H4 (cell line): ENCODE results near the gene NUTM1. TPM values are rescaled to one million over a fixed set of nuclear protein-coding genes. Genes with fewer than 3 reads are reported as not detected.

ENCODE experiments used
- DNase-seq: peaks from one replicate; pipeline ENCODE4 v3.0.0-alpha.2; 2015; ENCODE audit warnings: low spot score
- total RNA-seq: library from RNA; depleted of rRNA; stranded (reverse); fragments of >200 nt; shearing (Covaris generic); gene quantifications from 2 replicates; pipeline ENCODE4 v1.2.3, GENCODE V29; 2014; rRNA removed

Gene NUTM1, protein sequence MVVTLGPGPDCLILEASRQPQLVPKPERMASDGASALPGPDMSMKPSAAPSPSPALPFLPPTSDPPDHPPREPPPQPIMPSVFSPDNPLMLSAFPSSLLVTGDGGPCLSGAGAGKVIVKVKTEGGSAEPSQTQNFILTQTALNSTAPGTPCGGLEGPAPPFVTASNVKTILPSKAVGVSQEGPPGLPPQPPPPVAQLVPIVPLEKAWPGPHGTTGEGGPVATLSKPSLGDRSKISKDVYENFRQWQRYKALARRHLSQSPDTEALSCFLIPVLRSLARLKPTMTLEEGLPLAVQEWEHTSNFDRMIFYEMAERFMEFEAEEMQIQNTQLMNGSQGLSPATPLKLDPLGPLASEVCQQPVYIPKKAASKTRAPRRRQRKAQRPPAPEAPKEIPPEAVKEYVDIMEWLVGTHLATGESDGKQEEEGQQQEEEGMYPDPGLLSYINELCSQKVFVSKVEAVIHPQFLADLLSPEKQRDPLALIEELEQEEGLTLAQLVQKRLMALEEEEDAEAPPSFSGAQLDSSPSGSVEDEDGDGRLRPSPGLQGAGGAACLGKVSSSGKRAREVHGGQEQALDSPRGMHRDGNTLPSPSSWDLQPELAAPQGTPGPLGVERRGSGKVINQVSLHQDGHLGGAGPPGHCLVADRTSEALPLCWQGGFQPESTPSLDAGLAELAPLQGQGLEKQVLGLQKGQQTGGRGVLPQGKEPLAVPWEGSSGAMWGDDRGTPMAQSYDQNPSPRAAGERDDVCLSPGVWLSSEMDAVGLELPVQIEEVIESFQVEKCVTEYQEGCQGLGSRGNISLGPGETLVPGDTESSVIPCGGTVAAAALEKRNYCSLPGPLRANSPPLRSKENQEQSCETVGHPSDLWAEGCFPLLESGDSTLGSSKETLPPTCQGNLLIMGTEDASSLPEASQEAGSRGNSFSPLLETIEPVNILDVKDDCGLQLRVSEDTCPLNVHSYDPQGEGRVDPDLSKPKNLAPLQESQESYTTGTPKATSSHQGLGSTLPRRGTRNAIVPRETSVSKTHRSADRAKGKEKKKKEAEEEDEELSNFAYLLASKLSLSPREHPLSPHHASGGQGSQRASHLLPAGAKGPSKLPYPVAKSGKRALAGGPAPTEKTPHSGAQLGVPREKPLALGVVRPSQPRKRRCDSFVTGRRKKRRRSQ
- not detected in 2 replicates for total RNA-seq

DNA sequence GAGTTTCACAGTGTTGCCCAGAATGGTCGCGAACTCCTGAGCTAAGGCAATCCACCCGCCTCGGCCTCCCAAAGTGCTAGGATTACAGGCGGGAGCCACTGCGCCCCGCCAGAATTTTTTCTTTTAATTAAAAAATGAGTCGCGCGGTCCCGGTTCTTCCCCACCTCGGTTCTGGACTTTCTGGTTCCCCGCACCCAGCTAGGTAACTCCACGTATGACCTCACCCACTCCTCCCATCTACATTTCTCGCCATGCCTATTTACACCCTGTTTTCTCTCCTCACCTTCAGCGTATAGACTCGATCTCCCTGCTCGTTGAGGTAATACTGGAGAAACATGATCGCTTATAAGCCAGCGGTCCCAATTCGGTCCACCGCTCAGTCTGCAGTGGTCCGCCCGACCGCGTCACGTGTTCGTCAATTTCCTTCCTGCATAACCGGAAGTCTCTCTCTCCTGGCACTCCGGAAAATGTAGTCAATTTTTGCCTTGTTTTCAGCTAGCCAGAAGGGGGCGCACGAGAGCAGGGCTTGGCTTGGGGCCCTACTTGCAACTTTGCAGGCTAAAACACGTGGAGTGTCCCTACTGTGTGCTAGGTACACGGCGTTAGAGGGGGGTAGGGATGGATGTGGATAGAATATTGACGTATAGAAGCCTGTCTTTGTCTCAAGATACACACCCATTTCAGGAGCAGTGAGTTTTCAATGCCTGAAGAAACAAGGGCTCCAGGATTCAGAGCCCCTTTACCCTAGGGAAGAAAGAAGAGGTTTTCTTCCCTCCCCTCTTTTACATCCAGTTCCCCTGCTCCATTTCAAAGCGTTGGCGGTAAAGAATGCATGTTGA is at the start of gene NUTM1, which contains the start of gene NOP10:
NUTM1 (plus strand) TSS at position 579 of the 839 bp plus-strand sequence. CDS start 382 bp downstream, outside the sequence.
NOP10 (minus strand) TSS at position 400 of the 839 bp plus-strand sequence; CDS start at position 337, 63 bp downstream.
- peak; percentile 90 for DNase-seq

DNA sequence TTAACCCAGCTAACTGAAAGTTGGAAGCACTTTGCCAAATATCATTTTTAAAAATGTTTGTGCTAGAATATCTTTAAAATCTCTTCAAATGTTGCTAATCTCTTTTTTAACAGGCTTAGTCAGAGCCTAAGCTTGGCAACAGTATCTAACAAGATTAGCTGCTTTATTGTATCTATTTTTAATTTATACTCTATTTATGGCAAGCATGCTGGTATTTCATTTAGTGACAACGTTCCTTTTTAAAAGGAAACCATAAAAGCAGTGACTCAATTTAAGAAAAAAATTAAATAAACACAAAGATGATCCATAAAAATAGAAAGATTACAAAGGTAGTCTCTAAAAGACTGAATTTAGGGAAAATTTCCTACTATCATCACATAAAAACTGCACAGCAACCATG is 46.1 kb upstream of the NUTM1 start:
- no peak for DNase-seq

DNA sequence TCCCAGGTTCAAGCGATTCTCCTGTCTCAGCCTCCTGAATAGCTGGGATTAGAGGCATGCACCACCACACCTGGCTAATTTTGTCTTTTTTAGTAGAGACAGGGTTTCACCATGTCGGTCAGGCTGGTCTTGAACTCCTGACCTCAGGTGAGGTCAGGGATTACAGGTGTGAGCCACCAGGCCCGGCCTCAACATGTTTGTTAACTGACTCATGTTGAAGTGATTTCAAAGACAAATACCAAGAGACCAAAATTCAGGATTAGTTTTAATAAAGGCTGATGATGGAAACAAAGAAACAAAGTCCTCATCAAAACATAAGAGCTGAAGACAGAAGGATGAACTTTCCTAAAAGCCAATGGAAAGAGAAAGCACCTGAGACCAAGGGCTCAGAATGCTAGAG is 42.1 kb upstream of the NUTM1 start:
- DNase-seq = no peak

- peak; percentile 12 for DNase-seq
These were observed 38.5 kb upstream of the NUTM1 start for GRCh38 chr15:34304613-34305012.

DNA sequence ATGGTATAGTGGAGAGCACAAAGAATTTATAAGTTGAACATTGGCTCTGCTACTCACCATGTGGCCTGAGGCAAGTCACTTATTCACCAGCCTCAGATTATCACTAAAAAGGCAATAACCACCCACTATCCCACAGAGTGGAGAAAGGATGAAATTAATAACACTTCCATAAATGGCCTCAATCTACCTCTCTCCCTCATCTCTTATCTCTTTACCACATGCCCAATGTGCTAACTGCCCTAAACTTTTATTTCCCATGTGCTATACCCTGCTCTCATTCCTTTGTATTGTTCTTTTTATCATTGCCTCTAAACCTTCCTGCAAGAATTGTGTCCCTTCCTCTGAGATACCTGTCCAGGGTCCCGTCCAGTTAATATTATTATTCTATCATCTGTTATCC is 31.6 kb upstream of the NUTM1 start:
- no peak for DNase-seq

DNA sequence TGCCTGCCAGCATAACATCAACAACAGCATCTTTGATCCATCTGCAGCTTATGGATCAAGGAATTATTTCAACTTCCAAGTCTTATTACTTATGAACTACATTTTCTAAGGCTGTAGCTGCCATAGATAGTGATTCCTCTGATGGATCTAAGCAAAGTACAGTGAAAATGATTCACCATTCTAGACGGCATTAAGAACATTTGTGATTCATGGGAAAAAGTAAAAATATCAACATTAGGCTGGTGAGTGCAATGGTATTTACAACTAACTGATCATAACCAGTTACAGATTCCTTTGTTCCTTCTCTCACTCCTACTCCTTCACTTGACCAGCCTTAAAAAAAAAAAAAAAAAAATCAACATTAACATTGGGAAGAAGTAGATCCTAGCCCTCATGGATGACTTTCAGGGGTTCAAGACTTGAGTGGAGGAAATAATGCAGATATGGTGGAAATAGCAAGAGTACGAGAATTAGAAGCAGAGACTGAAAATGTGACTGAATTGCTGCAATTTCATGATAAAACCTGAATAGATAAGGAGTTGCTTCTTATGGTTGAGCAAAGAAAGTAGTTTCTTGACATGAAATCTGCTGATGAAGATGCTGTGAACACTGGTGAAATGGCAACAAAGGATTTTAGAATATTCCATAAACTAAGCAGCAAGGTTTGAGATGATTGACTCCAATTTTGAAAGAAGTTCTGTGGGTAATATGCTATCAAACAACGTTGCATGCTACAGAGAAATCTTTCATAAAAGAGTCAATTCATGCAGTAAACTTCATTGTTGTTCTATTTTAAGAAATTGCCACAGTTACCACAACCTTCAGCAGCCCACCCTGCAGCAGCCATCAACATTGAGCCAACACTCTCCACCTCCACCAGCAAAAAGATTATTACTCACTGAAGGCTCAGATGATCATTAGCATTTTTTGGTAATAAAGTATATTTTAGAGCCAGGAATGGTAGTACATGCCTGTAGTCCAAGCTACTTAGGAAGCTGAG is 28.3 kb upstream of the NUTM1 start:
- no peak for DNase-seq

DNA sequence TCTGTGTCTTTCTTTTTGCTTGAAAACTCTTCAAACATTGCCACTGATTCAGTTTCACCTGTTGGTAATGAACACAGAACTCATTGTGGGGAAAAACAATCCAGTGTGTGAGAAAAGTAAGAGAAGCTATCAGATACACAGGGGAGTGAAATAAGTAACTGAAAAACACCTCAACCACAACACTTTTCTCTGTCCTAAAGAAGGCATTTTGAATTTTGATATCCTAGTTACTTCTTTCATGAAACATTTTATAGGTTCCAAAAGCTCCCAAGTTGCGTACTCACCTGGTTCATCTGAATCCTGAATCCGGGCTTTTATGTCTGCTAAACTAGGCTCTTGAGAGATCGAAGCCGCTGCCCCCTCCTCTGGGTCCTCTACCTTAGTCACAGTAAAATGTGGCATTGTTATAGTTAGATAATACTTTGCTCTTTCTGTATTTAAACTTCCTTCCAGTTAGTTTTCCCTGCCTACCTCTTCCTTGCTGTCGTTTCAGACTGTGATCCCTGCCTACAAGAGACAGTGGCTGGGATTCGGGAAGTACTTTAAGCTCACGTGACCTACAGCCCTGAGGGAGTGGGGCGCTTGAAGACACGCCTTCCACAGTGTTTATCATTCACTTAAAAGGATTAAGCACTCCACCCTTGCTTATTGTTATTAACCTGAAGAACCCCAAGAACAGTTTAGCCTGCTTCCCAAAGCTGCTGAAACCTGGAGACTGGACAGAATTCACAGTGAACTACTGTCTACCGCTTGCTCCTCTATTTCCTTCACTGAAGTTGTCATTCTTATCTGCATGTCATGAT is 24.6 kb upstream of the NUTM1 start:
- peak; percentile 45 for DNase-seq

- no peak for DNase-seq
These were observed 19.9 kb upstream of the NUTM1 start for GRCh38 chr15:34323217-34323616.

GRCh38 chr15:34324933-34325332 is 18.2 kb upstream of the NUTM1 start:
- DNase-seq = no peak

- no peak for DNase-seq
These were observed 17.7 kb upstream of the NUTM1 start for GRCh38 chr15:34325368-34325767.

DNA sequence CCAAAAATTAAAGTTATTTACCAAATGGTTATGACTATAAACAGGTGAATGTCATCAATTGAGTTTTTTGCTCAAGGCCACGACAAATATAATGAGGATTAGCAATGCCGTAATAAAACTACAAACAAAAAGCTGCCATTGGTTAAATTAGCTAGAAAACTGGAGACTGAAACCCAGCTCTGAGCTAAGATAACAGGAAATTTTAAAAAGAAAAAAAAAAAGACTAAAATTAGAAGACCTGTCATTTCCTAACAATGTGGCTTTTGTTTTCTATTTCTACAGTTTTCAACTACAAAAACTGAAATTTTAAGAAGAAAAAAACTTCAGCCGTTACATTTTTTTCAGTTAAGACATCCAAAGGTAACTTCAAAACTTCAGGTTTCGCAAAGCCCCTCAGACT is 15.2 kb upstream of the NUTM1 start:
- DNase-seq = no peak

- no peak for DNase-seq
These were observed 14.1 kb upstream of the NUTM1 start for GRCh38 chr15:34329006-34329405.

DNA sequence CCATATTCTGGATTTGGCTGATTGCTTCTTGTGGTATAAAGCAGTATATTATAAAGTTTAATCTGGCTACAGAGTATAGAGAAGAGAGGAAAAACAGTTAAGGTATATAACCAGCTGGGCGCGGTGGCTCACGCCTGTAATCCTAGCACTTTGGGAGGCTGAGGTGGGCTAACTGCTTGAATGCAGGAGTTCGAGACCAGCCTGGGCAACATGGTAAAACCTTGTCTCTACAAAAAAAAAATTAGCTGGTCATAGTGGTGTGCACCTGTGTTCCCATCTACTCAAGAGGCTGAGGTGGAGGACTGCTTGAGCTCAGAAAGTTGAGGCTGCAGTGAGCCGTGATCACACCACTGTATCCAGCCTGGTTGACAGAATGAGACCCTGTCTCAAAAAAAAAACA is 12.8 kb upstream of the NUTM1 start:
- no peak for DNase-seq

DNA sequence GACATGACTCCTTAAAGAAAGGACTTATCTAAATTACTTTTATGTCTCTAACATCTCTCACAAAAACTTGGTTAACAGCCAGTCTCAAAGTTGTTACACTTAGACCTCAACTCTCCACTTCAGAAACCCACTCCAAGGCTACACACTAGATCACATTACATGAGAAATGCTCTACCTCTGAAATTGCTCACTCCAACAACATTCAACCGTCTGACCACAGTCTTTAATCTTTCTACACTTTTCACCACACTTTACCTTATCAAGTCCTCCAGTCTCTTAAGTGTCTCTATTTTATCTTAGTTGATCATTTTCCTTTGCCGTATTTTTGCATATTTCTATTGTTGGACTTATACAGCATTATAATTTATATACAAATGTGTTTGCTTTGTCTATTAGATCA is 11.3 kb upstream of the NUTM1 start:
- no peak for DNase-seq

GRCh38 chr15:34332553-34333120 is 10.5 kb upstream of the NUTM1 start:
- no peak for DNase-seq

GRCh38 chr15:34334672-34335071 is 8.4 kb upstream of the NUTM1 start:
- no peak for DNase-seq

DNA sequence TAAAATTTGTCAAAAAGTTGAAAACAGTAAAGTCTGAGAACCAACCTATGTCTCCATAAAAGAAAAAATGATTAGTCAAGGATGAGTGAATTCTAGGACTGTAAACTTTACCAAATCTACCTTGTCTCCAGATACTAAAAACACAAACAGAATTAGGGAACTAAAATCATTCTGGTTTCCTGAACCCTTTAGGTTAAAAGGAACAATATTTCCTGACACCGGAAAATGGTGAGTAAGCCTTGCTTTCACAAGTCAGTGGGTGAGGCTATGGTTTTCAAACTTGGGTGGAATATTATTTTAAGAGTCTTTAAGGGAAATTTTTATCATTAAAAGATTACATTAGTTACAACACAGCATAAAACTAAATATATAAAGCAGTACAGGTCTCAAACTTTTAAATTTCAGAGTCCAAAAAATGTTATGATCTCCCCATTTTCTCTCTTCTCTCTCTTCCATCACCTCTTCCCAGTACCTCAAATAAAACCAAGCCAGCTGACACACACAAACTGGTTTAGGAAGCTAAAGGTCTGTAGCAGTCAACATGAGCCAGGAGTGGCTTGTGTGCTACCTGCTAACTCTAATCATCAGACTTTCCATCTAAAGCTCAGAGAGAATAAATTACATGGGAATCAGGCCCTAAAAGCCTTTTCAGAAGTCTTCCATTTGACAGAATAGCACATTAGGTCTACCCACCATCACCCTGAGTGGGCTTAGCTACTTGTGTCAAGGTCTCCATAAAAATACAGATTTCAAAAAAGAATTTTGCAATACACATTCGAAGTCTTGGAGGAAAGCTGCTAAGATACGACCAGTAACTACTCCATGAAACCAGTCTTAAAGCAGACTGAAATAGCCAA is 7.7 kb upstream of the NUTM1 start:
- DNase-seq = no peak
